HepG2 (cell line): ENCODE results near the gene SRF.
A peak's percentile ranks its signal among the peaks of the same experiment; 100 is the strongest.

ENCODE experiments used
- POLR2A ChIP-seq, 2 experiments: IDR thresholded peaks; 2 replicates each; pipeline ENCODE4 v1.6.1; 2011; ENCODE audit warnings: low read depth in 2 of 2, low read length in 2 of 2, mild to moderate bottlenecking in 1 of 2, moderate library complexity in 1 of 2; ENCODE audit not compliant: insufficient read depth in 1 of 2
- ZMAT3 ChIP-seq: sonication (generic); formaldehyde crosslinking; conservative IDR thresholded peaks from 2 replicates; pipeline ENCODE4 v1.7.0; 2021; ENCODE audit warnings: missing genetic modification reagents

DNA sequence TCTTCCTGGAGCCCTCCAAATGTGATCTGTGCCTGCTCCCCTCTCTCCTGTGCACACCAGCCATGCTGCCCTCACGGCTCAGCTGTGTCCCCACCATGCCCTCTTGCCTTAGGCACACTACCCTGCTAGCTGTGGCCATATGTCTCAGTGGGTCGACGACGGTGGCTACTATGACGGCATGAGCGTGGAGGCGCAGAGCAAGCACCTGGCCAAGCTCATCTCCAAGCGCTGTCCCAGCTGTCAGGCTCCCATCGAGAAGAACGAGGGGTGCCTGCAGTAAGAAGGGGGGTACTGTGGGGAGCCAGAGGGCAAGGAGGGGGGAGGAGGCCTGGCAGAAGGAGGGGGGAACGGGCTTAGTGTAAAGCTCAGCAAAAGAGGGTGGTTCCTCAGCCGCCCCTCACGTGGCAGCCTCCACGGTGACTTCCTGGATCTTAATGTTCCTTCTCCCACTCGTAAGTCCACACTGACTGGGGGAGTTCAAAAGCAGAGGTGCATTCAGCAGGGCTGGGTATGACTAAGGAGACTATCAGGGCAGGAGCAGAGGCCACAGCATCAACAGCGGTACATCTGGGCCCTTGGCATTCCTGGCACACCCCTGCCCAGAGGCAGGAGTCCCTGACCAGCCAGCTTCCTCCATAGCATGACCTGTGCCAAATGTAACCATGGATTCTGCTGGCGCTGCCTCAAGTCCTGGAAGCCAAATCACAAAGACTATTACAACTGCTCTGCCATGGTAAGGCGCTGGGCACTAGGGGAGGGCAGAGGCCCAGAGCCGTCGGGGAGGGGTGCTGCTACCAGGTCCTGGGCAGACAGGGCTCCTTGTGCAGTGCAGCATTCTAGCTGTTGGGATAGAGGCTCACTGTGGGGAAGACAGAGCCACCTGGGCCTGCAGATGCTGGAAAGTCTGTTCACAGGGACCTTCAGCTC is 50.2 kb downstream of the SRF start:
- TF ChIP-seq POLR2A (IDR thresholded peaks at IDR 0.05; ENCODE audit: insufficient read depth in 1 of 2, low read depth in 2 of 2, low read length in 2 of 2) (peak in 1 of 2 experiments; percentile 25; a peak in 2 of 4 replicates), ZMAT3 (no peak)
